ENCODE results near the gene TXNRD3.

TXNRD3 gene

DNA sequence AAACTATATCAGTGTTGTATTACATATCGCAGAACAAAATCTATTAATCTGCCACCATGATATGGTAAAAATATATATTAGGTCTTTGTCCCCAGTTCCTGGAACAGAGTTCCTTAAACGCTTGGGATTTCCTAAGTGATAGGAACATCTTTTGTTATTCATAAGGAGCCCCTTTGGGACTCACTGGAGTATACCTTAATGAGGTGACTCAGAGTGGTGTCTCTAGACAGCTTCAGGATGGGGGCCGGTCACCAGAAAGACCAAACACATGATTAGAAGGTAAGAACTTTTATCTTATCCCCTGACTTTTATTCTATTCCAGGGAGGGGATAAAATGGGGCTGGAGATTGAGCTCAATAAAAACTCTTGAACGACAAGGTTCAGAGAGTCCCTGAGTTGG is 36.8 kb upstream of the TXNRD3 start:
- DNase-seq (ENCODE audit: low read depth) = no peak
- H3K4me3 ChIP-seq (ENCODE audit: low read length) = no peak overlapping the region
- TF ChIP-seq, protein P1, sequence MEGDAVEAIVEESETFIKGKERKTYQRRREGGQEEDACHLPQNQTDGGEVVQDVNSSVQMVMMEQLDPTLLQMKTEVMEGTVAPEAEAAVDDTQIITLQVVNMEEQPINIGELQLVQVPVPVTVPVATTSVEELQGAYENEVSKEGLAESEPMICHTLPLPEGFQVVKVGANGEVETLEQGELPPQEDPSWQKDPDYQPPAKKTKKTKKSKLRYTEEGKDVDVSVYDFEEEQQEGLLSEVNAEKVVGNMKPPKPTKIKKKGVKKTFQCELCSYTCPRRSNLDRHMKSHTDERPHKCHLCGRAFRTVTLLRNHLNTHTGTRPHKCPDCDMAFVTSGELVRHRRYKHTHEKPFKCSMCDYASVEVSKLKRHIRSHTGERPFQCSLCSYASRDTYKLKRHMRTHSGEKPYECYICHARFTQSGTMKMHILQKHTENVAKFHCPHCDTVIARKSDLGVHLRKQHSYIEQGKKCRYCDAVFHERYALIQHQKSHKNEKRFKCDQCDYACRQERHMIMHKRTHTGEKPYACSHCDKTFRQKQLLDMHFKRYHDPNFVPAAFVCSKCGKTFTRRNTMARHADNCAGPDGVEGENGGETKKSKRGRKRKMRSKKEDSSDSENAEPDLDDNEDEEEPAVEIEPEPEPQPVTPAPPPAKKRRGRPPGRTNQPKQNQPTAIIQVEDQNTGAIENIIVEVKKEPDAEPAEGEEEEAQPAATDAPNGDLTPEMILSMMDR (IDR thresholded peaks at IDR 0.05; ENCODE audit: insufficient read depth, low read depth, low read length, missing control alignments) = no peak

DNA sequence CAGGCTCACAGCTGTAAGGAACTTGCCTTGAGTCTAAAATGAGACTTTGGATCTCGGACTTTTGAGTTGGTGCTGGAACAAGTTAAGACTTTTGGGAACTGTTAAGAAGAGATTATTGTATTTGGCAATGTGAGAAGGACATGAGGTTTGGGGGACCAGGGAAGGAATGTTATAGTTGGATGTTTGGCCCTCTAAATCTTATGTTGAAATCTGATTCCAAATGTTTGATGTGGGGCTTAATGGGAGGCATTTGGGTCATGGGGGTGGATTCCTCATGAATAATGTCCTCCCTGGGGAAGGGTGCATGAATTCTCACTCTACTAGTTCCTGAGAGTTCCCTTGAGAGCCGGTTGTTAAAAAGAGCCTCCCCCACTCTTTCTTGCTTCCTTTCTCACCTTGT is 30.6 kb upstream of the TXNRD3 start:
- DNase-seq (ENCODE audit: low read depth) = no peak
- no peak overlapping the region for H3K4me3 ChIP-seq (ENCODE audit: low read length)
- TF ChIP-seq, protein P1 (IDR thresholded peaks at IDR 0.05; ENCODE audit: insufficient read depth, low read depth, low read length, missing control alignments) = no peak

DNA sequence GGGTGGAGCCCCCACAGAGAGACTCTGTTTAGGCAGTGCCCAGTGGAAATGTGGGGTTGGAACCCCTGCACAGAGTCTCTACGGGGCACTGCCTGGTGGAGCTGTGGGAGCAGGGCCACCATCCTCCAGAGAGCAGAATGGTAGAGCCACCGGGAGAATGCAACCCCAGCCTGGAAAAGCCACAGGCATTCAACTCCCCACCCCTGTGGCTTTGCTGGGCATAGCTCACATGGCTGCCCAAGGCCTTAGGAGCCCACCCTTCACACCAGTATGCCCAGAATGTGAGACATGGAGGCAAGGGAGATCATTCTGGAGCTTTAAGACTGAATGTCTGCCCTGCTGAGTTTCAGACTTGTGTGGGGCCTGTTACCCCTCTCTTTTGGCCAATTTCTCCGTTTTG is 30.1 kb upstream of the TXNRD3 start:
- no peak for DNase-seq (ENCODE audit: low read depth)
- H3K4me3 ChIP-seq (ENCODE audit: low read length) = no peak overlapping the region
- TF ChIP-seq, protein P1 (IDR thresholded peaks at IDR 0.05; ENCODE audit: insufficient read depth, low read depth, low read length, missing control alignments) = no peak

- DNase-seq (ENCODE audit: low read depth) = no peak
- TF ChIP-seq, protein P1 (IDR thresholded peaks at IDR 0.05; ENCODE audit: insufficient read depth, low read depth, low read length, missing control alignments) = no peak
- no peak overlapping the region for H3K4me3 ChIP-seq (ENCODE audit: low read length)
These were observed 29.4 kb upstream of the TXNRD3 start for GRCh38 chr3:126684218-126684751.

- DNase-seq (ENCODE audit: low read depth) = no peak
- TF ChIP-seq, protein P1 (IDR thresholded peaks at IDR 0.05; ENCODE audit: insufficient read depth, low read depth, low read length, missing control alignments) = no peak
- no peak overlapping the region for H3K4me3 ChIP-seq (ENCODE audit: low read length)
These were observed 28.1 kb upstream of the TXNRD3 start for GRCh38 chr3:126683069-126683468.

DNA sequence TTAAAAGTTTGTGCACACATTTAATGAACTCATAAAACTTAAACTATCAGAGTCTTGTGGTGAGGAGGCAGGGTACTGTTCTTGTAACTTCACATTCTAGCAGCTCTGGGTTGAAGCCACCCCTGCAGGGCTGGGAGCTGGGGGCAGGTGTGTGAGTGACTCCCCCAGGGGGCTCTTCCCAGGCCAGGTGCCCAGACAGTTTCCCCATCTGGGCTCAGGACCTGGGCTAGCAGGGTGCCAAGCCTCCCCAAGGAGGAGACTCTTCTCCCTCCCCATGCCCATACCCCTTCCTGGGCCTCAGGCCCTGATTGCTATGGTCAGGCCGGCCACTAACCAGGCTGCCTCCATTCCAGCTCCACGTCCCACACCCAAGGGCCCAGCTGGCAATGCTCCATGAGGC is 27.1 kb upstream of the TXNRD3 start:
- DNase-seq (ENCODE audit: low read depth) = no peak
- TF ChIP-seq, protein P1 (IDR thresholded peaks at IDR 0.05; ENCODE audit: insufficient read depth, low read depth, low read length, missing control alignments) = no peak
- no peak overlapping the region for H3K4me3 ChIP-seq (ENCODE audit: low read length)

- H3K4me3 ChIP-seq (ENCODE audit: low read length) = no peak overlapping the region
- TF ChIP-seq, protein P1 (IDR thresholded peaks at IDR 0.05; ENCODE audit: insufficient read depth, low read depth, low read length, missing control alignments) = no peak
- DNase-seq (ENCODE audit: low read depth) = no peak
These were observed 25.7 kb upstream of the TXNRD3 start for GRCh38 chr3:126680667-126681055.

All from epithelial cell of esophagus (primary cell).